H9 (cell line): ENCODE results near the gene STK38L. TPM values are rescaled to one million over a fixed set of nuclear protein-coding genes. Genes with fewer than 3 reads are reported as not detected.
A peak's percentile ranks its signal among the peaks of the same experiment; 100 is the strongest.

Experiments
- DNase-seq: peaks from one replicate; pipeline ENCODE4 v3.0.0-alpha.2; 2017
- H2AFZ ChIP-seq: one replicate; pipeline ENCODE4 v1.6.1; 2013; ENCODE audit warnings: mild to moderate bottlenecking, low read length, control low read depth, moderate library complexity
- H2AK5ac ChIP-seq: 2 replicates; pipeline ENCODE4 v1.6.1; 2013; ENCODE audit warnings: low read length, control low read depth, mixed read lengths; ENCODE audit not compliant: insufficient read length
- H2BK120ac ChIP-seq: one replicate; pipeline ENCODE4 v1.6.1; 2013; ENCODE audit warnings: low read depth, mild to moderate bottlenecking, low read length, control low read depth, inconsistent platforms; ENCODE audit not compliant: poor library complexity, severe bottlenecking
- H2BK12ac ChIP-seq: 2 replicates; pipeline ENCODE4 v1.6.1; 2013; ENCODE audit warnings: low read length, control low read depth, mixed read lengths, low read depth; ENCODE audit not compliant: insufficient read length
- H2BK15ac ChIP-seq: 2 replicates; pipeline ENCODE4 v1.6.1; 2013; ENCODE audit warnings: low read depth, low read length, control low read depth
- H2BK20ac ChIP-seq: one replicate; pipeline ENCODE4 v1.6.1; 2013; ENCODE audit warnings: low read depth, mild to moderate bottlenecking, low read length, control low read depth, inconsistent platforms; ENCODE audit not compliant: poor library complexity, severe bottlenecking
- H2BK5ac ChIP-seq: 2 replicates; pipeline ENCODE4 v1.6.1; 2013; ENCODE audit warnings: low read length, control low read depth, mixed read lengths; ENCODE audit not compliant: insufficient read length
- H3K14ac ChIP-seq: 2 replicates; pipeline ENCODE4 v1.6.1; 2013; ENCODE audit warnings: low read length, control low read depth; ENCODE audit not compliant: insufficient read depth
- H3K18ac ChIP-seq: 2 replicates; pipeline ENCODE4 v1.6.1; 2013; ENCODE audit warnings: low read depth, mild to moderate bottlenecking, mixed read lengths, low read length, control low read depth; ENCODE audit not compliant: insufficient read length
- H3K23ac ChIP-seq: 2 replicates; pipeline ENCODE4 v1.6.1; 2013; ENCODE audit warnings: low read length, control low read depth, mixed read lengths, low read depth; ENCODE audit not compliant: insufficient read length
- H3K23me2 ChIP-seq: 2 replicates; pipeline ENCODE4 v1.6.1; 2013; ENCODE audit warnings: low read depth, mild to moderate bottlenecking, mixed read lengths, low read length, control low read depth; ENCODE audit not compliant: insufficient read length, poor library complexity, severe bottlenecking
- H3K27ac ChIP-seq: 2 replicates; pipeline ENCODE4 v1.5.1; 2013; ENCODE audit warnings: low read length, control low read depth, mixed read lengths, low read depth; ENCODE audit not compliant: insufficient read length
- H3K27me3 ChIP-seq: 2 replicates; pipeline ENCODE4 v1.6.1; 2013; ENCODE audit warnings: low read length, control low read depth, inconsistent platforms; ENCODE audit not compliant: insufficient read depth
- H3K4ac ChIP-seq: 2 replicates; pipeline ENCODE4 v1.6.1; 2013; ENCODE audit warnings: low read depth, mild to moderate bottlenecking, control low read depth, inconsistent platforms, low read length, moderate library complexity
- H3K4me1 ChIP-seq: 2 replicates; pipeline ENCODE4 v1.6.1; 2013; ENCODE audit warnings: low read length, control low read depth, inconsistent platforms; ENCODE audit not compliant: insufficient read depth
- H3K4me2 ChIP-seq: 2 replicates; pipeline ENCODE4 v1.6.1; 2013; ENCODE audit warnings: low read length, control low read depth, mixed read lengths; ENCODE audit not compliant: insufficient read length, insufficient read depth
- H3K56ac ChIP-seq: 2 replicates; pipeline ENCODE4 v1.6.1; 2013; ENCODE audit warnings: low read depth, mild to moderate bottlenecking, mixed read lengths, low read length, control low read depth; ENCODE audit not compliant: insufficient read length
- H3K79me1 ChIP-seq: 2 replicates; pipeline ENCODE4 v1.6.1; 2013; ENCODE audit warnings: low read depth, mild to moderate bottlenecking, moderate library complexity, low read length, control low read depth, inconsistent platforms; ENCODE audit not compliant: insufficient read depth, poor library complexity, severe bottlenecking
- H3K79me2 ChIP-seq: 2 replicates; pipeline ENCODE4 v1.6.1; 2013; ENCODE audit warnings: low read length, control low read depth, inconsistent platforms; ENCODE audit not compliant: insufficient read depth
- H3K9ac ChIP-seq: 2 replicates; pipeline ENCODE4 v1.6.1; 2013; ENCODE audit warnings: low read length, control low read depth, mixed read lengths; ENCODE audit not compliant: insufficient read length; ENCODE audit errors: extremely low read depth
- H3K9me3 ChIP-seq: one replicate; pipeline ENCODE4 v1.6.1; 2013; ENCODE audit warnings: low read depth, low read length, inconsistent platforms; ENCODE audit not compliant: control insufficient read depth
- H3T11ph ChIP-seq: one replicate; pipeline ENCODE4 v1.6.1; 2013; ENCODE audit warnings: mild to moderate bottlenecking, low read length, control low read depth, inconsistent platforms
- H4K20me1 ChIP-seq: one replicate; pipeline ENCODE4 v1.6.1; 2013; ENCODE audit not compliant: control insufficient read depth, insufficient read length, insufficient read depth
- H4K5ac ChIP-seq: 2 replicates; pipeline ENCODE4 v1.6.1; 2013; ENCODE audit warnings: low read depth, mild to moderate bottlenecking, mixed read lengths, low read length, control low read depth; ENCODE audit not compliant: insufficient read length
- H4K8ac ChIP-seq: replicated peaks from 2 replicates; pipeline ENCODE4 v1.6.1; 2013; ENCODE audit warnings: low read length, control low read depth, mixed read lengths, low read depth; ENCODE audit not compliant: insufficient read length
- H4K91ac ChIP-seq: 2 replicates; pipeline ENCODE4 v1.6.1; 2013; ENCODE audit warnings: low read depth, mild to moderate bottlenecking, moderate library complexity, mixed read lengths, low read length, control low read depth; ENCODE audit not compliant: insufficient read length
- H3K27ac Mint-ChIP-seq, 3 experiments: 2 replicates in 2 of 3; 3 replicates in 1 of 3; pipeline ENCODE4 v1.8.0; 2020 to 2021; ENCODE audit warnings: mixed read lengths in 3 of 3, mild to moderate bottlenecking in 1 of 3, moderate library complexity in 1 of 3
- H3K27me3 Mint-ChIP-seq: 2 replicates; pipeline ENCODE4 v1.8.0; 2021; ENCODE audit warnings: low read depth, mild to moderate bottlenecking, moderate library complexity, mixed read lengths
- H3K36me3 Mint-ChIP-seq, 3 experiments: 2 replicates in 2 of 3; 3 replicates in 1 of 3; pipeline ENCODE4 v1.8.0; 2020 to 2021; ENCODE audit warnings: low read depth in 3 of 3, mixed read lengths in 3 of 3; ENCODE audit not compliant: insufficient read depth in 1 of 3
- H3K4me1 Mint-ChIP-seq, 2 experiments: 2 replicates each; pipeline ENCODE4 v1.8.0; 2020; ENCODE audit warnings: mixed read lengths in 2 of 2
- H3K4me3 Mint-ChIP-seq, 2 experiments: 2 replicates in 1 of 2; 3 replicates in 1 of 2; pipeline ENCODE4 v1.8.0; 2020 to 2021; ENCODE audit warnings: mild to moderate bottlenecking in 2 of 2, mixed read lengths in 2 of 2, moderate library complexity in 1 of 2
- H3K9me3 Mint-ChIP-seq, 2 experiments: 2 replicates in 1 of 2; 3 replicates in 1 of 2; pipeline ENCODE4 v1.8.0; 2020; ENCODE audit warnings: mild to moderate bottlenecking in 2 of 2, mixed read lengths in 2 of 2, moderate library complexity in 1 of 2
- whole genome bisulfite sequencing: extraction: QIAGEN DNeasy Blood & Tissue Kit; methylation state at CpG from one replicate; pipeline ENCODE4 v1.1.7; 2013; ENCODE audit warnings: missing lambda C conversion rate, low lambda C conversion rate, mixed read lengths; ENCODE audit not compliant: insufficient read length; ENCODE audit errors: extremely low coverage; 5-methylcytosine and 5-hydroxymethylcytosine counted together
- total RNA-seq: library from RNA; stranded (reverse); gene quantifications from 2 replicates; pipeline ENCODE4 v1.2.1, GENCODE V29; 2021
- TF ChIP-seq, protein P1 (sequence below): fragments of 200-600 bp; sonication (generic); conservative IDR thresholded peaks from 3 replicates; pipeline ENCODE4 v1.8.0; 2021; ENCODE audit warnings: antibody characterized with exemption, mild to moderate bottlenecking

The STK38L gene
- total RNA-seq, 1 experiment from 2014 or later = 44.9 TPM

DNA sequence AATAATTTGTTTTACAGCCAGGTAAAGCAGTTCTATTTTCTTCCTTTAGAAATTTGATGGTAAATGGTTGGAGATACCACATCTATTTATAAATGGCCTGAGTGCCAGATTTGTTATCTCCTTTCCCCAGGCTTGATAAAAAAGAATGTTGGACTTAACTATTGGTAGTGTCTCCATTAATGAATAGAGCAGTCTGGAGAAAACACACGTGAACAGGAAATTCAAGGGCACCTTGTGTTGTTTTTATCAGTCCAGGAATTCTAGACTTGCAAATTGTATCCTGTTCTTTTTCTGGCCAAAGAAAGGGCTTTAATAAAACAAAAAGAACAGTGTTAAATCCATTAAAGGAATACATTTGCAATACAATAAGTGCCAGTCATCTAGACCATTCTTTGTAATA, 47.8 kb downstream of the STK38L start:
- Mint-ChIP-seq H3K27ac (peak overlapping the region in 1 of 3 experiments; percentile 31; a peak in 2 of 7 replicates), H3K36me3 (peaks cover 0 to 2% (median 0%) of the 10 kb centered on the region in 3 experiments; a peak in 1 of 7 replicates), H3K4me3 (no peak overlapping the region), H3K9me3 (no peaks in the 10 kb centered on the region), H3K27me3 (no peaks in the 10 kb centered on the region), H3K4me1 (peaks cover 32 to 47% of the 10 kb centered on the region in 2 experiments)
- H4K91ac ChIP-seq = no peak overlapping the region
- no peak overlapping the region for H4K8ac ChIP-seq
- H3K18ac ChIP-seq = no peak overlapping the region
- H2BK15ac ChIP-seq = no peak overlapping the region
- no peak overlapping the region for H3K4me2 ChIP-seq
- H4K5ac ChIP-seq = no peak overlapping the region
- no peak overlapping the region for H2BK5ac ChIP-seq
- no peaks in the 10 kb centered on the region for H4K20me1 ChIP-seq
- no peak overlapping the region for H2BK12ac ChIP-seq
- no peak overlapping the region for H3K27ac ChIP-seq
- H3T11ph ChIP-seq = no peak overlapping the region
- no peaks in the 10 kb centered on the region for H3K9me3 ChIP-seq
- TF ChIP-seq, protein P1, sequence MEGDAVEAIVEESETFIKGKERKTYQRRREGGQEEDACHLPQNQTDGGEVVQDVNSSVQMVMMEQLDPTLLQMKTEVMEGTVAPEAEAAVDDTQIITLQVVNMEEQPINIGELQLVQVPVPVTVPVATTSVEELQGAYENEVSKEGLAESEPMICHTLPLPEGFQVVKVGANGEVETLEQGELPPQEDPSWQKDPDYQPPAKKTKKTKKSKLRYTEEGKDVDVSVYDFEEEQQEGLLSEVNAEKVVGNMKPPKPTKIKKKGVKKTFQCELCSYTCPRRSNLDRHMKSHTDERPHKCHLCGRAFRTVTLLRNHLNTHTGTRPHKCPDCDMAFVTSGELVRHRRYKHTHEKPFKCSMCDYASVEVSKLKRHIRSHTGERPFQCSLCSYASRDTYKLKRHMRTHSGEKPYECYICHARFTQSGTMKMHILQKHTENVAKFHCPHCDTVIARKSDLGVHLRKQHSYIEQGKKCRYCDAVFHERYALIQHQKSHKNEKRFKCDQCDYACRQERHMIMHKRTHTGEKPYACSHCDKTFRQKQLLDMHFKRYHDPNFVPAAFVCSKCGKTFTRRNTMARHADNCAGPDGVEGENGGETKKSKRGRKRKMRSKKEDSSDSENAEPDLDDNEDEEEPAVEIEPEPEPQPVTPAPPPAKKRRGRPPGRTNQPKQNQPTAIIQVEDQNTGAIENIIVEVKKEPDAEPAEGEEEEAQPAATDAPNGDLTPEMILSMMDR = no peak
- no peaks in the 10 kb centered on the region; the same call in 1 of the 2 replicates for H3K79me2 ChIP-seq
- no peak overlapping the region for H3K4ac ChIP-seq
- H2BK120ac ChIP-seq = no peak overlapping the region
- no peak for DNase-seq
- no CpG with 5 or more reads among the region's 1 CpG for WGBS
- H3K23me2 ChIP-seq = no peaks in the 10 kb centered on the region
- no peak overlapping the region for H2AK5ac ChIP-seq
- no peaks in the 10 kb centered on the region for H3K27me3 ChIP-seq
- no peak overlapping the region for H2BK20ac ChIP-seq
- H3K56ac ChIP-seq = no peak overlapping the region
- no peak overlapping the region for H3K9ac ChIP-seq
- H3K14ac ChIP-seq = no peak overlapping the region
- H2AFZ ChIP-seq = no peak overlapping the region
- H3K23ac ChIP-seq = no peak overlapping the region
- peaks cover 5% of the 10 kb centered on the region; the same call in 1 of the 2 replicates for H3K4me1 ChIP-seq
- H3K79me1 ChIP-seq = no peaks in the 10 kb centered on the region
